Activated CD8-positive, alpha-beta memory T cell treated with anti-CD3 and anti-CD28 coated beads for 24 hours (primary cell): Measurements from ENCODE around the gene NANS.
"Not testable (repeated sequence)": the region's sequence is repeated elsewhere in the genome, so short reads cannot be mapped to it uniquely, and the experiment has no call there.

ENCODE experiments used
- DNase-seq: peaks from one replicate; pipeline ENCODE4 v3.0.0-alpha.2; 2020

The NANS gene

GRCh38 chr9:98104445-98104881 lies 47.9 kb downstream of the NANS start:
- no peak for DNase-seq

- no peak for DNase-seq
Observed at GRCh38 chr9:98105006-98105405, 48.5 kb downstream of the NANS start.

GRCh38 chr9:98107926-98108325 lies 51.4 kb downstream of the NANS start:
- DNase-seq = no peak

GRCh38 chr9:98108531-98109031 lies 52.0 kb downstream of the NANS start:
- peak; percentile 70 for DNase-seq

- no peak for DNase-seq
Observed at GRCh38 chr9:98109052-98109451, 52.5 kb downstream of the NANS start.

- DNase-seq = not testable (repeated sequence)
Observed at GRCh38 chr9:98117097-98117496, 60.6 kb downstream of the NANS start.

- DNase-seq = peak; percentile 76
Observed at GRCh38 chr9:98117984-98118639, 61.6 kb downstream of the NANS start.

GRCh38 chr9:98118640-98119601 lies 62.4 kb downstream of the NANS start, which contains the start of gene TRIM14:
Gene TRIM14, minus strand, starts transcription at chr9:98119222. Its CDS starts 34 bp downstream, at chr9:98119188.
- DNase-seq = peak; percentile 87

GRCh38 chr9:98120476-98120875 lies 63.9 kb downstream of the NANS start:
- DNase-seq = no peak

- DNase-seq = no peak
Observed at GRCh38 chr9:98121058-98121457, 64.5 kb downstream of the NANS start.

- DNase-seq = not testable (repeated sequence)
Observed at GRCh38 chr9:98124091-98124490, 67.6 kb downstream of the NANS start.

GRCh38 chr9:98124637-98125426 lies 68.3 kb downstream of the NANS start:
- no peak for DNase-seq

GRCh38 chr9:98127226-98127625 lies 70.7 kb downstream of the NANS start:
- no peak for DNase-seq

- DNase-seq = no peak
Observed at GRCh38 chr9:98128316-98128715, 71.8 kb downstream of the NANS start.

- no peak for DNase-seq
Observed at GRCh38 chr9:98129451-98129881, 72.9 kb downstream of the NANS start.

- DNase-seq = not testable (repeated sequence)
Observed at GRCh38 chr9:98130060-98130459, 73.5 kb downstream of the NANS start.

- DNase-seq = no peak
Observed at GRCh38 chr9:98130576-98131228, 74.2 kb downstream of the NANS start.

GRCh38 chr9:98132158-98132557 lies 75.6 kb downstream of the NANS start:
- DNase-seq = no peak
